GM12878 (cell line): ENCODE measurements around the gene FANCF. TPM values are rescaled to one million over a fixed set of nuclear protein-coding genes. Genes with fewer than 3 reads are reported as not detected.

Experiments used
- ATAC-seq: fragments of 200-7000 bp; cut with Tn5 transposase; 3 replicates; pipeline ENCODE4 v1.9.1; 2020; ENCODE audit warnings: mild to moderate bottlenecking, moderate library complexity
- BruUV-seq: library from RNA; stranded (reverse); fragments of 400-500 nt; replicated peaks from 2 replicates; lab custom pipeline; 2021; lab: Mats Ljungman, UMichigan
- CTCF ChIA-PET: fragments of 300-600 bp; sonication (Branson Sonifier 250); formaldehyde crosslinking; extraction: SDS; loops from one replicate; lab custom pipeline; 2021; ENCODE audit warnings: inconsistent platforms; lab: Yijun Ruan, JAX
- POLR2A ChIA-PET: fragments of 350-600 bp; formaldehyde crosslinking; extraction: SDS; loops from one replicate; lab custom pipeline; 2021; ENCODE audit warnings: inconsistent platforms; lab: Charles Lee
- RAD21 ChIA-PET: fragments of 300-600 bp; sonication (Branson Sonifier 250); formaldehyde crosslinking; loops from one replicate; lab custom pipeline; 2023; ENCODE audit warnings: antibody characterized with exemption; ENCODE audit not compliant: unreplicated experiment; lab: Charles Lee
- SMC1A ChIA-PET: fragments of 300-600 bp; sonication (Branson Sonifier 250); formaldehyde crosslinking; loops from one replicate; lab custom pipeline; 2023; ENCODE audit not compliant: unreplicated experiment, uncharacterized antibody; lab: Charles Lee
- DNase-seq: peaks from one replicate; pipeline ENCODE4 v3.0.0-alpha.2; 2011; ENCODE audit warnings: low read depth, low spot score
- FAIRE-seq: peaks from 3 replicates; lab custom pipeline; 2011; peaks lifted over from hg19 to GRCh38; lab: Jason Lieb, UNC
- H2AFZ ChIP-seq: 2 replicates; pipeline ENCODE4 v1.6.0; 2011; ENCODE audit warnings: low read depth, low read length, control low read depth; ENCODE audit not compliant: control insufficient read depth
- H3K27ac ChIP-seq: 2 replicates; pipeline ENCODE4 v1.5.1; 2011; ENCODE audit warnings: control low read depth; ENCODE audit not compliant: control insufficient read depth, insufficient read depth
- H3K27me3 ChIP-seq, 2 experiments: replicated peaks in 1 of 2; 2 replicates each; pipeline versions ENCODE4 v1.6.0 to v1.6.1; 2011; ENCODE audit warnings: low read length in 1 of 2; ENCODE audit not compliant: control insufficient read depth in 2 of 2, insufficient read depth in 2 of 2
- H3K36me3 ChIP-seq, 2 experiments: 2 replicates each; pipeline ENCODE4 v1.5.1; 2011; ENCODE audit warnings: low read length in 1 of 2; ENCODE audit not compliant: control insufficient read depth in 2 of 2, insufficient read depth in 2 of 2
- H3K4me1 ChIP-seq: 2 replicates; pipeline ENCODE4 v1.6.1; 2011; ENCODE audit warnings: mild to moderate bottlenecking, low read length, moderate library complexity, mixed read lengths; ENCODE audit not compliant: control insufficient read depth, insufficient read depth
- H3K4me2 ChIP-seq: 2 replicates; pipeline ENCODE4 v1.6.0; 2011; ENCODE audit warnings: control low read depth; ENCODE audit not compliant: control insufficient read depth, insufficient read depth
- H3K4me3 ChIP-seq: fragments of 200-600 bp; sonication (generic); 2 replicates; pipeline ENCODE4 v1.5.1; 2016
- H3K79me2 ChIP-seq: 2 replicates; pipeline ENCODE4 v1.6.0; 2011; ENCODE audit warnings: low read length; ENCODE audit not compliant: control insufficient read depth, insufficient read depth
- H3K9ac ChIP-seq: 2 replicates; pipeline ENCODE4 v1.8.0; 2011; ENCODE audit warnings: low read length, control low read depth, mixed read lengths; ENCODE audit not compliant: control insufficient read depth, insufficient read depth
- H3K9me3 ChIP-seq: replicated peaks from 3 replicates; pipeline ENCODE4 v1.5.1; 2011; ENCODE audit warnings: mild to moderate bottlenecking, low read length; ENCODE audit not compliant: control insufficient read depth, insufficient read depth
- H4K20me1 ChIP-seq: 2 replicates; pipeline ENCODE4 v1.6.0; 2011; ENCODE audit not compliant: control insufficient read depth, insufficient read depth
- IRF3 ChIP-seq: fragments of 450-650 bp; IDR thresholded peaks from 2 replicates; pipeline ENCODE4 v1.6.1; 2014; ENCODE audit warnings: mild to moderate bottlenecking
- JUNB ChIP-seq: IDR thresholded peaks from 2 replicates; pipeline ENCODE4 v1.6.1; 2016; ENCODE audit warnings: antibody characterized with exemption, mild to moderate bottlenecking
- MEF2B ChIP-seq: fragments of 450-650 bp; IDR thresholded peaks from 2 replicates; pipeline ENCODE4 v1.6.1; 2018; ENCODE audit warnings: mild to moderate bottlenecking, moderate library complexity; ENCODE audit not compliant: partially characterized antibody, poor library complexity, severe bottlenecking
- SMAD1 ChIP-seq: fragments of 450-650 bp; IDR thresholded peaks from 2 replicates; pipeline ENCODE4 v1.6.1; 2018; ENCODE audit warnings: mild to moderate bottlenecking, low read depth; ENCODE audit not compliant: partially characterized antibody
- SMC3 ChIP-seq: IDR thresholded peaks from 2 replicates; pipeline ENCODE4 v1.6.1; 2011; ENCODE audit warnings: low read length, improper control_type of control experiment, borderline replicate concordance
- TCF7 ChIP-seq: IDR thresholded peaks from 2 replicates; pipeline ENCODE4 v1.6.1; 2014; ENCODE audit warnings: antibody characterized with exemption, borderline replicate concordance
- WRNIP1 ChIP-seq: IDR thresholded peaks from 2 replicates; pipeline ENCODE4 v1.6.1; 2011; ENCODE audit warnings: low read depth, low read length, improper control_type of control experiment, borderline replicate concordance
- WGBS: methylation state at CpG from one replicate; pipeline ENCODE4 v1.1.6; 2016; ENCODE audit warnings: low lambda C conversion rate; ENCODE audit not compliant: insufficient replicate concordance, insufficient coverage; ENCODE audit errors: missing lambda C conversion rate; 5-methylcytosine and 5-hydroxymethylcytosine counted together
- in situ Hi-C: fragments of 300-500 bp; cut with MboI; formaldehyde crosslinking; loops from 9 replicates; pipeline ENCODE4 v1.14.3; 2018; ENCODE audit warnings: mixed read lengths
- intact Hi-C: fragments of 100-400 bp; cut with micrococcal nuclease; formaldehyde crosslinking; loops from one replicate; pipeline ENCODE4 v1.14.2; 2022; ENCODE audit not compliant: unreplicated experiment
- polyA plus RNA-seq, 11 experiments: library from polyadenylated mRNA; depleted of rRNA in 4 of 11; unstranded in 6 of 11; stranded (reverse) in 5 of 11; fragments of >200 nt; fragmentation: Nextera tagmentation in 4 of 11; fragmentation: Illumina TruSeq in 1 of 11; extraction: Ambion mirVana in 4 of 11; extraction: Trizol in 1 of 11; gene quantifications; 1 replicate in 1 of 11; 2 replicates in 10 of 11; pipeline versions ENCODE4 v1.2.1 to v1.2.3, GENCODE V29; 2011 to 2016; ENCODE audit warnings: inconsistent platforms in 2 of 11, missing spikeins in 2 of 11, low read depth in 1 of 11
- total RNA-seq, 4 experiments: library from RNA; depleted of rRNA in 3 of 4; stranded (reverse); fragments of >200 nt in 3 of 4; fragmentation: Illumina TruSeq in 1 of 4; extraction: Trizol in 1 of 4; gene quantifications; 2 replicates each; pipeline versions ENCODE4 v1.2.1 to v1.2.3, GENCODE V29; 2013 to 2021
- TF ChIP-seq, protein P1 (sequence below): fragments of 150-350 bp; IDR thresholded peaks from 2 replicates; pipeline ENCODE4 v1.6.1; 2014; ENCODE audit warnings: mild to moderate bottlenecking, low read depth, low read length

Gene FANCF
- total and polyA plus RNA-seq, 10 of the 15 experiments (the other 5 are each of a cell fraction or from before 2014, with no cell fraction given): 1.6 to 19.9 (median 12.2) TPM

DNA sequence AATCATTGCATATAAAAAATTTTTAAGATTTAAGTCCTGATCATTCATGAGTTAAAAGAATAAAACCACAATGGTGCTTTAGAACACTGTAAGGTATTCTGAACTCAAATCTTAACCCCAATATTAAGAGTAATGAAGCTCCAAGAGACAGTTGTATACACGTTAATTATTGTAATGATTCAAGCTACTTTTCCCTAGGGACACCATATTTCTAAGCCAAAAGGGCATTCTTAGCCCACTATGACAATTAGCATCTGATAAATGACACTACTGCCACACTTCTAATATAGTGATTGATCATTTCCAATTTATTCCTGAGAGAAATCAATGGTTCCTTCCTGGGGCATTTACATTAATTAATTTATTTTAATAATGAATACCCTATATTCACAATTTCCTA lies 21.7 kb downstream of the FANCF start:
- intact Hi-C loops (no loop called here), in situ Hi-C loops (no loop called here)
- no peaks in the 10 kb centered on the region for H3K36me3 ChIP-seq
- 0% methylated on average over 1 of the region's 1 CpG for WGBS
- no peak overlapping the region for H3K4me3 ChIP-seq
- no peaks in the 10 kb centered on the region for H4K20me1 ChIP-seq
- BruUV-seq: no TSS peak
- H3K4me1 ChIP-seq: no peaks in the 10 kb centered on the region
- H3K79me2 ChIP-seq: no peaks in the 10 kb centered on the region
- POLR2A ChIA-PET: no interaction called here
- DNase-seq (no peak), ATAC-seq (no peak), FAIRE-seq (no peak)
- SMC1A ChIA-PET: interaction anchor here (0.9 to 1.5 kb wide), 5 partner anchors 12 to 180 kb away, joined by 3 to 4 read pairs (median 3); no protein-coding TSS in a partner anchor
- H3K4me2 ChIP-seq: no peak overlapping the region
- CTCF ChIA-PET: interaction anchor here (1.0 to 1.3 kb wide), 4 partner anchors 19 to 184 kb away, joined by 3 read pairs; no protein-coding TSS in a partner anchor
- no peaks in the 10 kb centered on the region for H3K27me3 ChIP-seq
- H3K9me3 ChIP-seq: no peaks in the 10 kb centered on the region
- H3K27ac ChIP-seq: no peak overlapping the region
- RAD21 ChIA-PET: no interaction called here
- H3K9ac ChIP-seq: no peak overlapping the region
- H2AFZ ChIP-seq: no peak overlapping the region
- TF ChIP-seq IRF3 (no peak), TCF7 (no peak), WRNIP1 (no peak), SMAD1 (no peak), JUNB (no peak), MEF2B (no peak), SMC3 (no peak)
- TF ChIP-seq, protein P1, sequence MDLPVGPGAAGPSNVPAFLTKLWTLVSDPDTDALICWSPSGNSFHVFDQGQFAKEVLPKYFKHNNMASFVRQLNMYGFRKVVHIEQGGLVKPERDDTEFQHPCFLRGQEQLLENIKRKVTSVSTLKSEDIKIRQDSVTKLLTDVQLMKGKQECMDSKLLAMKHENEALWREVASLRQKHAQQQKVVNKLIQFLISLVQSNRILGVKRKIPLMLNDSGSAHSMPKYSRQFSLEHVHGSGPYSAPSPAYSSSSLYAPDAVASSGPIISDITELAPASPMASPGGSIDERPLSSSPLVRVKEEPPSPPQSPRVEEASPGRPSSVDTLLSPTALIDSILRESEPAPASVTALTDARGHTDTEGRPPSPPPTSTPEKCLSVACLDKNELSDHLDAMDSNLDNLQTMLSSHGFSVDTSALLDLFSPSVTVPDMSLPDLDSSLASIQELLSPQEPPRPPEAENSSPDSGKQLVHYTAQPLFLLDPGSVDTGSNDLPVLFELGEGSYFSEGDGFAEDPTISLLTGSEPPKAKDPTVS: no peak
